Natural killer cell (primary cell): ENCODE measurements around the gene FBXO34. TPM values are rescaled to one million over a fixed set of nuclear protein-coding genes. Genes with fewer than 3 reads are reported as not detected.

ENCODE experiments used
- ATAC-seq, 3 donors: fragments of 150-1000 bp in 2 of 3; fragments of 200-7000 bp in 1 of 3; cut with Tn5 transposase; 1 replicate in 1 of 3; 2 replicates in 2 of 3; pipeline ENCODE4 v1.10.0; 2021; ENCODE audit warnings: mild to moderate bottlenecking in 2 of 3, moderate library complexity in 2 of 3
- DNase-seq, 2 donors: peaks; one replicate each; pipeline versions ENCODE4 v3.0.0 to v3.0.0-alpha.2; 2013 to 2021; ENCODE audit warnings: mixed read lengths in 1 of 2
- H3K27ac ChIP-seq: one replicate; pipeline ENCODE4 v1.5.1; 2013; ENCODE audit warnings: mild to moderate bottlenecking, low read length
- H3K27me3 ChIP-seq: one replicate; pipeline ENCODE4 v1.6.1; 2013; ENCODE audit warnings: low read length; ENCODE audit not compliant: control insufficient read depth, insufficient read depth
- H3K36me3 ChIP-seq: one replicate; pipeline ENCODE4 v1.6.1; 2013; ENCODE audit warnings: low read length; ENCODE audit not compliant: control insufficient read depth, insufficient read depth
- H3K4me1 ChIP-seq: one replicate; pipeline ENCODE4 v1.6.1; 2013; ENCODE audit warnings: low read length; ENCODE audit not compliant: control insufficient read depth, insufficient read depth
- H3K4me3 ChIP-seq: one replicate; pipeline ENCODE4 v1.5.1; 2013; ENCODE audit warnings: low read length
- H3K9me3 ChIP-seq: one replicate; pipeline ENCODE4 v1.6.1; 2013; ENCODE audit warnings: low read length; ENCODE audit not compliant: control insufficient read depth, insufficient read depth
- H3K27ac Mint-ChIP-seq, 2 donors: one replicate each; pipeline ENCODE4 v1.8.0; 2022; ENCODE audit warnings: mild to moderate bottlenecking in 2 of 2, mixed read lengths in 2 of 2, moderate library complexity in 1 of 2
- H3K27me3 Mint-ChIP-seq, 2 donors: one replicate each; pipeline ENCODE4 v1.8.0; 2022; ENCODE audit warnings: low read depth in 2 of 2, mixed read lengths in 2 of 2
- H3K36me3 Mint-ChIP-seq: one replicate; pipeline ENCODE4 v1.8.0; 2022; ENCODE audit warnings: mixed read lengths
- H3K4me1 Mint-ChIP-seq, 2 donors: one replicate each; pipeline ENCODE4 v1.8.0; 2022; ENCODE audit warnings: mixed read lengths in 2 of 2
- H3K4me3 Mint-ChIP-seq: one replicate; pipeline ENCODE4 v1.8.0; 2022; ENCODE audit warnings: mild to moderate bottlenecking, moderate library complexity, mixed read lengths
- H3K9me3 Mint-ChIP-seq, 2 donors: one replicate each; pipeline ENCODE4 v1.8.0; 2022; ENCODE audit warnings: mixed read lengths in 2 of 2
- WGBS: methylation state at CpG from one replicate; pipeline ENCODE4 v1.1.7; 2013; ENCODE audit warnings: missing lambda C conversion rate; ENCODE audit not compliant: insufficient coverage; 5-methylcytosine and 5-hydroxymethylcytosine counted together
- intact Hi-C: fragments of 100-400 bp; cut with micrococcal nuclease; formaldehyde crosslinking; loops from one replicate; pipeline ENCODE4 v1.14.2; 2022
- total RNA-seq, 4 donors: library from RNA; stranded (reverse); fragments of 120-200 nt in 1 of 4; gene quantifications; one replicate each; pipeline versions ENCODE4 v1.2.3 to v1.2.4, GENCODE V29; 2013 to 2022
- TF ChIP-seq, protein P1 (sequence below): fragments of 200-600 bp; IDR thresholded peaks from one replicate; pipeline ENCODE4 v1.8.0; 2022; ENCODE audit warnings: antibody characterized with exemption

FBXO34 gene
- total RNA-seq, 3 donors from 2014 or later (not counting 1 experiment from before 2014, with no cell fraction given) = 34.7 to 39.3 (median 36.6) TPM

DNA sequence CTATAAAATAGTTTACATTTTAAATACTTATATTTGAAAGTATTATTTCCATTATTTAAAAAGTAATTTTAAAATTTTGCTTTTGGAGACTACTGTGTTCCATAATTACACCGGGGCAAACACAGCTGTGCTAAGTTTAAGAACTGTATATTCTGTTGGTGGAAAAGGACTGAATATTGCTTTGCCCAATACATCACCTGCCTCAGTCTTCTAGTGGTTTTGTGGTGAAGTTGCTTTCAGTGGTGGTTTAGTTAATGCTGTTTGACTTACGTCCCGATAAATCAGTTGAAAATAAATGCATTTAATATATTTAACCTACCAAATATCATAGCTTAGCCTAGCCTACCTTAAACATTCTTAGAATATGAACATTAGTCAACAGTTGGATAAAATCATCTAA is 23.4 kb downstream of the FBXO34 start:
- intact Hi-C loops = no loop called here
- H3K4me3 Mint-ChIP-seq = peak overlapping the region; percentile 28
- Histone ChIP-seq H3K27ac (no peak overlapping the region), H3K27me3 (no peaks in the 10 kb centered on the region), H3K4me3 (no peak overlapping the region), H3K4me1 (peaks cover 4% of the 10 kb centered on the region), H3K36me3 (peaks cover 3% of the 10 kb centered on the region), H3K9me3 (no peaks in the 10 kb centered on the region)
- WGBS = 29% methylated on average over 1 of the region's 3 CpGs
- peaks cover 38 to 41% of the 10 kb centered on the region in 2 donors for H3K4me1 Mint-ChIP-seq
- no peaks in the 10 kb centered on the region for H3K27me3 Mint-ChIP-seq
- no peaks in the 10 kb centered on the region for H3K9me3 Mint-ChIP-seq
- peaks cover 7% of the 10 kb centered on the region for H3K36me3 Mint-ChIP-seq
- ATAC-seq (peak in 1 of 3 donors; percentile 66), DNase-seq (peak in 1 of 2 donors; percentile 28)
- TF ChIP-seq, protein P1, sequence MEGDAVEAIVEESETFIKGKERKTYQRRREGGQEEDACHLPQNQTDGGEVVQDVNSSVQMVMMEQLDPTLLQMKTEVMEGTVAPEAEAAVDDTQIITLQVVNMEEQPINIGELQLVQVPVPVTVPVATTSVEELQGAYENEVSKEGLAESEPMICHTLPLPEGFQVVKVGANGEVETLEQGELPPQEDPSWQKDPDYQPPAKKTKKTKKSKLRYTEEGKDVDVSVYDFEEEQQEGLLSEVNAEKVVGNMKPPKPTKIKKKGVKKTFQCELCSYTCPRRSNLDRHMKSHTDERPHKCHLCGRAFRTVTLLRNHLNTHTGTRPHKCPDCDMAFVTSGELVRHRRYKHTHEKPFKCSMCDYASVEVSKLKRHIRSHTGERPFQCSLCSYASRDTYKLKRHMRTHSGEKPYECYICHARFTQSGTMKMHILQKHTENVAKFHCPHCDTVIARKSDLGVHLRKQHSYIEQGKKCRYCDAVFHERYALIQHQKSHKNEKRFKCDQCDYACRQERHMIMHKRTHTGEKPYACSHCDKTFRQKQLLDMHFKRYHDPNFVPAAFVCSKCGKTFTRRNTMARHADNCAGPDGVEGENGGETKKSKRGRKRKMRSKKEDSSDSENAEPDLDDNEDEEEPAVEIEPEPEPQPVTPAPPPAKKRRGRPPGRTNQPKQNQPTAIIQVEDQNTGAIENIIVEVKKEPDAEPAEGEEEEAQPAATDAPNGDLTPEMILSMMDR = no peak
- no peak overlapping the region for H3K27ac Mint-ChIP-seq

DNA sequence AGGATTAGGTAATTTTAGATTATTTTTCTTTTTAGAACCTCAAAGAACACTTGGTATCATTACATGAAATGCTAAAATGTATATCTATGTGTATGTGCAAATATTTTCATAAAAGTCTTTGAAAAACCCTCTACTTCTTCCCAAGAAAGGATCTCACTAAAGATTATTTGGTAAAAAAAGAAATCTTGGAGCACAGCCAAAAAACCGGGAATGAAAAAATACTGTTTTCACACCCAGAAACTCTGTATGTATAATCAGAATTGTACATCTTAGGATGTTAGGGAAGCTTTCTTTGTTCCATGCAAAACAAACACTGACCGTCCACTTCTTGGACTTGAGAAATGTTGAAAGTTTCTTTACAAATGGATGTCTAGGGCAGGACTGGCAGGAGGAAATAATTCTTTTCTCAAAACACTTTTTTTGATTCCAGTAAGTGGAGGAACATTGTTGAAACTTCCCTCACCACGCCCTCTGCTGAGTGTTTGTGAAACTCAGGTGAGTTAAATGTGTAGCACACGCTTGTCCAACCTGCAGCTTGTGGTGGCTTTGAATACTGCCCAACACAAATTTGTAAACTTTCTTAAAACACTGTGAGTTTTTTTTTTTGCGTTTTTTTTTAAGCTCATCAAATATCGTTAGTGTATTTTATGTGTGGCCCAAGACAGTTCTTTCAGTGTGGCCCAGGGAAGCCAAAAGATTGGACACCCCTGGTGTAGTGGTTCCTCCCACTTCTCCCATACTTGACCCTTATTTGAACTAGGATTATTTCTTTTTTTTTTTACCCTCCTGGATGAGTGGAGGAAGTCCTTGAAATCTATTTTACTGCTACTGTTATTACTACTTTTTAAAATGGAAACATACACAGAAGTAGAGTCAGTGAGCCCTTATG is 26.6 kb downstream of the FBXO34 start:
- H3K4me3 ChIP-seq = no peak overlapping the region
- H3K4me1 ChIP-seq = peaks cover 4% of the 10 kb centered on the region
- H3K36me3 Mint-ChIP-seq = peaks cover 7% of the 10 kb centered on the region
- WGBS = 60% methylated on average over 4 of the region's 6 CpGs
- H3K9me3 ChIP-seq = no peaks in the 10 kb centered on the region
- DNase-seq (peak in 1 of 2 donors; percentile 54), ATAC-seq (no peak)
- TF ChIP-seq, protein P1 = no peak
- H3K9me3 Mint-ChIP-seq = no peaks in the 10 kb centered on the region
- H3K4me3 Mint-ChIP-seq = no peak overlapping the region
- intact Hi-C loops = no loop called here
- H3K36me3 ChIP-seq = peaks cover 3% of the 10 kb centered on the region
- peaks cover 60 to 67% of the 10 kb centered on the region in 2 donors for H3K4me1 Mint-ChIP-seq
- no peaks in the 10 kb centered on the region for H3K27me3 Mint-ChIP-seq
- no peak overlapping the region for H3K27ac Mint-ChIP-seq
- H3K27ac ChIP-seq = no peak overlapping the region
- H3K27me3 ChIP-seq = no peaks in the 10 kb centered on the region

DNA sequence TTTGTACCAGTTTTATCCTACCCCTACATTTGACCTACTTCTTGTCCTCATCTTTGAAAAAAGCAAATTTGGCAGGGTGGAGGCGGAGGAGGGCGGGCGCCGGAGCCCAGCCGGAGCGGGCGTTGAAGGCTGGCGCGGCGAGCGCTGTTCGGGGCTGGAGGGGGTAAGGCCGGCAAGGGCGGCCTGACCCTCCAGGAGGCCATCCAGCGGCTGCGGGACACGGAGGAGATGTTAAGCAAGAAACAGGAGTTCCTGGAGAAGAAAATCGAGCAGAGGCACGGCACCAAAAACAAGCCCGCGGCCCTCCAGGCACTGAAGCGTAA is 27.2 kb downstream of the FBXO34 start:
- intact Hi-C loops = no loop called here
- Histone ChIP-seq H3K9me3 (no peaks in the 10 kb centered on the region), H3K27ac (no peak overlapping the region), H3K4me3 (no peak overlapping the region), H3K36me3 (peaks cover 3% of the 10 kb centered on the region), H3K27me3 (no peaks in the 10 kb centered on the region), H3K4me1 (peaks cover 4% of the 10 kb centered on the region)
- Mint-ChIP-seq H3K36me3 (peaks cover 7% of the 10 kb centered on the region), H3K9me3 (no peaks in the 10 kb centered on the region), H3K4me1 (peaks cover 66 to 72% of the 10 kb centered on the region in 2 donors), H3K27me3 (no peaks in the 10 kb centered on the region), H3K27ac (peak overlapping the region in 1 of 2 donors; percentile 31), H3K4me3 (no peak overlapping the region)
- WGBS = 97% methylated on average over 22 of the region's 22 CpGs
- DNase-seq = no peak
- ATAC-seq = no peak
- TF ChIP-seq, protein P1 = no peak
